ENCODE data around the gene PTPN7.
"Not testable (repeated sequence)": the region's sequence is repeated elsewhere in the genome, so short reads cannot be mapped to it uniquely, and the experiment has no call there.

Gene PTPN7

DNA sequence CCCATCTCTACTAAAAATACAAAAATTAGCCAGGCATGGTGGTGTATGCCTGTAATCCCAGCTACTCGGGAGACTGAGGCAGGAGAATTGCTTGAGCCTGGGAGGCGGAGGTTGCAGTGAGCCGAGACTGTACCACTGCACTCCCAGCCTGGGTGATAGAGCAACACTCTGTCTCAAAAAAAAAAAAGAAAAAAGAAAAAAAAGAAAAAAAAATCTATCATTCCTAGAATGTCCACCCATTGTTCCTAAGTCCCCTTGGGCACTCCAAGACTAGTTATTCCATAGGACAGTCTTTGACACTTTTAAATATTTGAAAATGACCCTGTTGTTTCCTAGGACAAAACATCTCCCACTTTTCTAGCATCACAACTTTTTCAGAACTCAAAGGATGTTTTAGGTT, 18.9 kb downstream of the PTPN7 start:
- not testable (repeated sequence) for H3K27ac ChIP-seq, H3K4me3 ChIP-seq

GRCh38 chr1:202140833-202141232, 19.6 kb downstream of the PTPN7 start:
- Histone ChIP-seq H3K4me3 (no peak overlapping the region), H3K27ac (no peak overlapping the region)

GRCh38 chr1:202135221-202135721, 25.1 kb downstream of the PTPN7 start:
- H3K4me3 ChIP-seq, result no peak overlapping the region
- peak overlapping the region in 2 of 21 experiments; percentile 39 to 50 for H3K27ac ChIP-seq

- Histone ChIP-seq H3K4me3 (no peak overlapping the region), H3K27ac (peak overlapping the region in 4 of 21 experiments; percentile 13 to 80 (median 44))
These were observed 25.7 kb downstream of the PTPN7 start for GRCh38 chr1:202134645-202135172.

DNA sequence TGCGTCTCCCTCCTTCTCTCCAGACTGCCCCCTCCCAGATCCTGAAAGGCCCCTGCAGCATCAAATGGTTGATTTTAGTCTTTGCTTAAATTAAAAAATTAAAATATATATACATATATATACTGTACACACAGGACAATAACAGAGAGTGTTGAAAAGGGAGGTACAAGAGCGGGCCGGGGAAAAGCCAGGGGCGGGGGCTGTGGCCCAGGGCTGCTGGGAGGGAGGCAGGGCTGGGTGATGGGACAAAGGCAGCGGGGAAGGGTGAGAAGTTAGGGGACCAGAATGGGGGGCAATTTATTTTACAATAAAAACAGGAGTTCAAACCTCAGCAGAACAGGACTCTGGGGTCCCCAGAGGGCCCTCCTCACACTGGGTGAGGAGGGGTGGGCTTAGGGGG, 26.4 kb downstream of the PTPN7 start:
- Histone ChIP-seq H3K4me3 (no peak overlapping the region), H3K27ac (peak overlapping the region in 6 of 21 experiments; percentile 7 to 92 (median 84))

- H3K27ac ChIP-seq, result peak overlapping the region in 13 of 21 experiments; percentile 40 to 92 (median 80)
- H3K4me3 ChIP-seq, result no peak overlapping the region
These were observed 26.9 kb downstream of the PTPN7 start for GRCh38 chr1:202133496-202133895.

- Histone ChIP-seq H3K27ac (peak overlapping the region in 17 of 21 experiments; percentile 54 to 92 (median 80)), H3K4me3 (peak overlapping the region in 1 of 7 experiments; percentile 8)
These were observed 27.4 kb downstream of the PTPN7 start for GRCh38 chr1:202133001-202133400.

DNA sequence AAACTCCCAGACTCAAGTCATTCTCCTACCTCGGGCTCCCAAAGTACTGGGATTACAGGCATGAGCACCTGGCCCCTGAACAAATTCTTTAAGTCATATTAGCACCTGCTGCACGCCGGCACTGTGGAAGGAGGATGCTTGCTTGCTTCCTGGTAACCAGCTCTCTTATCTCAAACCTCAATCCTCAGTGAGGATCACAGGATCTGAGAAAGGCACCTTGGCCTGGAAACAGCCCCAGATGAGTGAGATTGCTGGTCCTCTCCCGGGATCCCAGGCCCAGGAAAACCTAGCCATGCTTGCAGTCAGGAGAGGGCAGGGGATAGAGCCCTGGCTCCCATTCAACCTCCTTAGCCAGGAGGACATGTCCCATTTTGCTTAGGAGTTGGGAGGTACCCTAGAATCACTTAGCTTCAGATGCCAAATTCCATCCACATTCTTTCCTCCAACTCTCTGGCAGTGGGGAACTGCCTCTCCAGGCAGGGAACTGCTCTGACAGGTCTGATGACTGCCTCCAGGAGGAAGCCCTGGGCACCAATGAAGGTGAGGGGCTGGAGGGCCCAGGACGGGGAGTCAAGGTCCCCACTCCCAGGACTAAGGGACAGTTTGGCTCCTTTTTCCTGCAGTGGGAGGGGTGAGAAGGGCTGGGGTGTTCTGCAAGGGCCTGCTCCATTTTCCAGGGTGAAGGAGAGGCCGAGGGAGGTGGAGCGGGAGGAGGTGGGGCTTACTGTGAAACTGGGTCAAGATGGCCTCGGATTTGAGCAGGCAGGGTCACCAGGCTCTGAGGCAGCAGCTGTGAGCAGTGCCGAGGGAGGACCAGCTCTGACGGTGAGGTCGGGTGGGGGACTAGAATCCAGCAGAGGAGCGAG, 28.2 kb downstream of the PTPN7 start:
- peak overlapping the region in 1 of 7 experiments; percentile 8 for H3K4me3 ChIP-seq
- peak overlapping the region in 17 of 21 experiments; percentile 54 to 92 (median 80) for H3K27ac ChIP-seq

DNA sequence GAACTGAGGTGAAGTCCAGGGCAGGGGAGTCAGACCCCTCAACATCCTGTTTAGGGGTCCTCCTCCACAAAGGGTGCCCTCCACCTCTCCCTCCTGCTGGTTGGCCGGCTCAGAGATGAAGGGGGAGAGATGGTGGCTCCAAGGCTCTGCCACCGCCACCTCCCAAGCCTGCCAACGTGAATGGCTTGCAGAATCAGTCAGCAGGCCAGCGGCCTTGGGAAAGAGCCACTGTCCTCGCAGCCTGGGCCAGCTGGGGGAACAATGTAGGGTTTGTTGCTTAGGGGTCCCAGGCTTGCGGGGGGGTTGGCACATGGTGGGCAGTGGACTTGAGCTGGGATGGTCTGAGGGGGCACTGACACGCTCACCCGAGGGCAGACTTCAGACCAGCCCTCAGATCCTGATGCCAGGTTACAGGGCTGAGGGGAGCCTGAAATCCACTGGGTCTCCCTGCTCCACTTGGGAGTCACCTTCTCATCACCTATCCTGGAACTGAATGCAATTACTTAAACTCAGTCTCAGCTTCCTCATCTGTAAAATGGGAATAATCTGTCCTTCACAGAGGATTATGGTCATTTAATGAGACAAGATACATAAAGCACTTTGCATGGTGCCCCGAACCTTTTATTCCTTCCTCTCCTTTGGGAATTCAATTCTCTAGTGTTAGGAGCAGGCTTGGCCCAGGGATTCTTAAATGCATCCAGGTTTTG, 29.4 kb downstream of the PTPN7 start:
- Histone ChIP-seq H3K4me3 (no peak overlapping the region), H3K27ac (peak overlapping the region in 6 of 21 experiments; percentile 29 to 88 (median 82))

DNA sequence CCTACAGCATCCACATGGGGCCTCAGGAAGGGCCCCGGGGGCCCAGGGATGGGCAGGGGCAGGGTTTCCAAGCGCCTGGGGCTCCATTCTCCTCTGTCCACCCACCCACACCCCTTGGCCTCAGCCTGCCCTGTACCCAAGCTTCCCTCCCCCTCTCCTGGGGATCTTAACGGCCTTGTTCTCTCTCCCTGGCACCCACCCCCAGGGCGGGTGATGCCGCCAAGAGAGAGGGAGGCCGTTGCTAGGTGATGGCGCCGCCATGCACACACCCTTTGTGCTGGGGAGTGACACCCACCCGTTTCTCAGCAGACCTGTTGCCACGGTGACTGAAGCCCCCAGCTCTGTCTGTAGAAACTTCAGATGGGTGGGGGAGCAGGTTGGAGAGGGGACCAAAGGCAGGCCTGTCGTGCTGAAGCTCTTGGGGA, 30.1 kb downstream of the PTPN7 start:
- no peak overlapping the region for H3K4me3 ChIP-seq
- H3K27ac ChIP-seq, result peak overlapping the region in 5 of 21 experiments; percentile 2 to 84 (median 34)

GRCh38 chr1:202129453-202130296, 30.7 kb downstream of the PTPN7 start:
- H3K27ac ChIP-seq, result peak overlapping the region in 5 of 21 experiments; percentile 2 to 84 (median 34)
- H3K4me3 ChIP-seq, result no peak overlapping the region

- no peak overlapping the region for H3K4me3 ChIP-seq
- no peak overlapping the region for H3K27ac ChIP-seq
These were observed 32.4 kb downstream of the PTPN7 start for GRCh38 chr1:202127836-202128622.

GRCh38 chr1:202127061-202127460, 33.3 kb downstream of the PTPN7 start:
- Histone ChIP-seq H3K4me3 (no peak overlapping the region), H3K27ac (no peak overlapping the region)

DNA sequence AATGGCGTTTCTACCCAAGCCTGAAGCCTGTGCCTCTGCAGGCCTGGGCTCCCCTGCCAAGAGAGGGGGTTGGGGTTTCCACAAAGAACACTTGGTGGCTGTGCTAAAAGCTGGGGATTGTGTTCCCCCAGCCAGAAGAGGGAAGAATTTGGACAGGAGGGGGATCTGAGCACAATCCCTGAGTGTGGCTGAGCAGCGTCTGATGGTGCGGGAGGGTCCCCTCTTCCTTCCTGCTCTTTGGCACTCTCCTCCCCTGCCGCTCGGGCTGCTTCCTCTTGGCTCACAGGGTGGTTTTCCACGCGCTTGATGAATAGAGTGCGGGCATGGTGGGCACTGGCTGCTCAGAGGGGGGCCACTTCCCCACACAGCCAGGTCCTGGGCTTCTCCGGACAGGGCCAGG, 34.0 kb downstream of the PTPN7 start:
- H3K4me3 ChIP-seq, result no peak overlapping the region
- H3K27ac ChIP-seq, result no peak overlapping the region

GRCh38 chr1:202125611-202126010, 34.8 kb downstream of the PTPN7 start:
- H3K4me3 ChIP-seq, result no peak overlapping the region
- no peak overlapping the region for H3K27ac ChIP-seq

- no peak overlapping the region for H3K27ac ChIP-seq
- no peak overlapping the region for H3K4me3 ChIP-seq
These were observed 36.3 kb downstream of the PTPN7 start for GRCh38 chr1:202124142-202124541.

DNA sequence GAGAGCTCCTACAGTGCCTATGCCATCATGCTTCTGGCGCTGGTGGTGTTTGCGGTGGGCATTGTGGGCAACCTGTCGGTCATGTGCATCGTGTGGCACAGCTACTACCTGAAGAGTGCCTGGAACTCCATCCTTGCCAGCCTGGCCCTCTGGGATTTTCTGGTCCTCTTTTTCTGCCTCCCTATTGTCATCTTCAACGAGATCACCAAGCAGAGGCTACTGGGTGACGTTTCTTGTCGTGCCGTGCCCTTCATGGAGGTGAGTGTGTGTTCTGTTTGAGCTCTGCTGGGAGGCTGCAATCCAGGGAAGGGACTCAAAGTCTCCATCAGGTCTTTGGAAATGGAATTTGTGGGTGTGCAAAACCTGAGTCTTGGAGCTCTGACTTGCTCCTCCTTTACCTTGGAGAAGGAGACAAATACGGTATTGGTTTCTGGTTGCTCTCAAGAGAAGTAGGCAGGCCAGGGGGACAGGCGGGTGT, 37.0 kb downstream of the PTPN7 start:
- Histone ChIP-seq H3K4me3 (no peak overlapping the region), H3K27ac (no peak overlapping the region)

DNA sequence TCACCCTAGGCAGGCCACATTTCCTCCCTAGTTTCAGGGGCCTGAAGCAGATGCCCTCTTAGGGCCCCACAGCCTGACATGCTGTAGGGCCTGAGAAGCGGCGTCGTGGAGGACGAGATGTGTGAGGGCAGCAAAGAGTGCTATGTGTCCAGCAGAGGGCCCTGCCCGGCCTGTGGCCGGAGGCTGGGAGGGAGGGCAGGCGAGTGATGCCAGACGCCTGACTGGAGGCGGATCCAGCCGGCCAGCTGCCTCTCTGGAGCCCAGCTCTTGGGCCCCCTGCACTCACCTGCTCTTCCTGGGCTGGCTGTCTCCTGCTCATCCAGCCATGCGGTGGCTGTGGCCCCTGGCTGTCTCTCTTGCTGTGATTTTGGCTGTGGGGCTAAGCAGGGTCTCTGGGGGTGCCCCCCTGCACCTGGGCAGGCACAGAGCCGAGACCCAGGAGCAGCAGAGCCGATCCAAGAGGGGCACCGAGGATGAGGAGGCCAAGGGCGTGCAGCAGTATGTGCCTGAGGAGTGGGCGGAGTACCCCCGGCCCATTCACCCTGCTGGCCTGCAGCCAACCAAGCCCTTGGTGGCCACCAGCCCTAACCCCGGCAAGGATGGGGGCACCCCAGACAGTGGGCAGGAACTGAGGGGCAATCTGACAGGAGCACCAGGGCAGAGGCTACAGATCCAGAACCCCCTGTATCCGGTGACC, 37.6 kb downstream of the PTPN7 start, which contains the start of gene GPR37L1:
TSS of gene GPR37L1 (plus strand) at position 279 of the 697 bp plus-strand sequence. CDS start at position 326, 47 bp downstream.
- H3K27ac ChIP-seq, result no peak within 1 kb of the TSS
- H3K4me3 ChIP-seq, result no peak within 1 kb of the TSS
